ENCODE results near the gene ORM2. TPM values are rescaled to one million over a fixed set of nuclear protein-coding genes. Genes with fewer than 3 reads are reported as not detected.

The ORM2 gene
- total and polyA plus RNA-seq, 9 of the 15 experiments (the other 6 are each of a cell fraction or from before 2014, with no cell fraction given) = 0.98 TPM; not detected in 8

GRCh38 chr9:114348906-114349482 lies 19.3 kb downstream of the ORM2 start (continued):
- TF ChIP-seq MNT (conservative IDR thresholded peaks at IDR 0.05) (peak; percentile 62 to 78), ZNF644 (tag; IDR thresholded peaks at IDR 0.05; ENCODE audit: low read depth) (no peak), RBFOX2 (IDR thresholded peaks at IDR 0.05; ENCODE audit: low read depth, low read length) (peak; percentile 52), NUFIP1 (IDR thresholded peaks at IDR 0.05; ENCODE audit: partially characterized antibody) (no peak), MYC (IDR thresholded peaks at IDR 0.05; ENCODE audit: low read depth, low read length) (0 out of 2 replicates have a peak, but pooled peaks have one; percentile 23), MYC (CRISPR knock-in tag; IDR thresholded peaks at IDR 0.05; ENCODE audit: borderline replicate concordance, low read depth) (no peak), PRDM10 (IDR thresholded peaks at IDR 0.05; ENCODE audit: partially characterized antibody) (peak; percentile 64), JUND (IDR thresholded peaks at IDR 0.05; ENCODE audit: borderline replicate concordance, low read depth, low read length) (peak; percentile 77), JUND (tag; IDR thresholded peaks at IDR 0.05; ENCODE audit: borderline replicate concordance, low read depth, low read length) (peak; percentile 61; the same call in 2 of the 3 replicates)
- TF ChIP-seq, protein P1, sequence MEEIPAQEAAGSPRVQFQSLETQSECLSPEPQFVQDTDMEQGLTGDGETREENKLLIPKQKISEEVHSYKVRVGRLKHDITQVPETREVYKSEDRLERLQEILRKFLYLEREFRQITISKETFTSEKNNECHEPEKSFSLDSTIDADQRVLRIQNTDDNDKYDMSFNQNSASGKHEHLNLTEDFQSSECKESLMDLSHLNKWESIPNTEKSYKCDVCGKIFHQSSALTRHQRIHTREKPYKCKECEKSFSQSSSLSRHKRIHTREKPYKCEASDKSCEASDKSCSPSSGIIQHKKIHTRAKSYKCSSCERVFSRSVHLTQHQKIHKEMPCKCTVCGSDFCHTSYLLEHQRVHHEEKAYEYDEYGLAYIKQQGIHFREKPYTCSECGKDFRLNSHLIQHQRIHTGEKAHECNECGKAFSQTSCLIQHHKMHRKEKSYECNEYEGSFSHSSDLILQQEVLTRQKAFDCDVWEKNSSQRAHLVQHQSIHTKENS (CRISPR knock-in tag; IDR thresholded peaks at IDR 0.05) = no peak
- TF ChIP-seq, protein P2, sequence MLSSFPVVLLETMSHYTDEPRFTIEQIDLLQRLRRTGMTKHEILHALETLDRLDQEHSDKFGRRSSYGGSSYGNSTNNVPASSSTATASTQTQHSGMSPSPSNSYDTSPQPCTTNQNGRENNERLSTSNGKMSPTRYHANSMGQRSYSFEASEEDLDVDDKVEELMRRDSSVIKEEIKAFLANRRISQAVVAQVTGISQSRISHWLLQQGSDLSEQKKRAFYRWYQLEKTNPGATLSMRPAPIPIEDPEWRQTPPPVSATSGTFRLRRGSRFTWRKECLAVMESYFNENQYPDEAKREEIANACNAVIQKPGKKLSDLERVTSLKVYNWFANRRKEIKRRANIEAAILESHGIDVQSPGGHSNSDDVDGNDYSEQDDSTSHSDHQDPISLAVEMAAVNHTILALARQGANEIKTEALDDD (IDR thresholded peaks at IDR 0.05) = peak; percentile 60

Data from K562 (cell line).